NCI-H345 treated with DMSO at 0.1 percent for 48 hours (cell line): ENCODE data around the gene CDC42EP3.

ENCODE experiments used
- DNase-seq: peaks from one replicate; lab custom pipeline; 2025; ENCODE audit not compliant: unreplicated experiment; lab: John Stamatoyannopoulos, UW

Gene CDC42EP3

GRCh38 chr2:37656512-37657423 lies 14.7 kb downstream of the CDC42EP3 start:
- peak; percentile 55 for DNase-seq

DNA sequence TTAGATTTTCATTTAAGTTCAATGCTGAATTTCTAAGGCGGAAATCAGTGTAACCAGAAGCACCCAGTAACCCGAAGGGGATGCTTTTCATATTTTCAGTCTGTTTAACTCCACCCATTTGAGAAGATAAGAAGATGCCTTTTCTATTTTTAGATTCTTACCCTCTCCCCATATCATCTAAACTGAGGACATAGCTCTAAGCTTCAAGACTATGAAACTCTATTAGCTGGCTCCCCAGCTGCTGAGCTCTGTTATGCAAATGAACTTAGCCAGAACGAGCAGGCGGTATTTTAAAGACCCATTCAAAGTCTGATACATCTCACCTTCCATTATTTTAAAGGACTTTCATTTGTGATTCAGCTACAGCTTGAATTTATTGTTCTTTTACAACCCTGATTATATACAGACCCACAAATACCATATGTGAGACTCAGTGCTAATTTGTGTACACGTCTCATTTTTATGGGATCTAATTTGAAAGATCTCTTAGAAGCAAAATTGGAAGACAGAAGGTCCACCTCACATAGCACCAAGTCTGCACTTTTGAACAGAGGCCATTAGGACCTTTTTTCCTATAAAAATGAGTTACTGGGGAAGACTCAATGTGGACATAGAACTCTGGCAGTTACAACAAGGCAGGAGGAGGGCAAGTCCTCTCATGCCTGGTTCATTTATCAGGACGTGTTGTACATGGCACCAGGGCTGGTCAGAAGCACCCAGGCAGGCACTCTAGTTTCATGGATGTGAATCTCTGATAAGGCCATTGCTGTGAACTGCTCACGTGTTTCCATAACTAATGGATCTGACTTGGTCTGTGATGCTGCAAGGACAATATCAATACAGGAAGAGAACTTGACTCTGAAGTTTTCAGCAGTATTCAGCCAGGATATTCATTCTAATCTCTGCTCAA lies 16.3 kb downstream of the CDC42EP3 start:
- no peak for DNase-seq

GRCh38 chr2:37654419-37654818 lies 17.0 kb downstream of the CDC42EP3 start:
- no peak for DNase-seq

GRCh38 chr2:37653805-37654378 lies 17.6 kb downstream of the CDC42EP3 start:
- no peak for DNase-seq

- DNase-seq, result no peak
Observed at GRCh38 chr2:37653093-37653492, 18.3 kb downstream of the CDC42EP3 start.

GRCh38 chr2:37652199-37652640 lies 19.2 kb downstream of the CDC42EP3 start:
- no peak for DNase-seq

GRCh38 chr2:37650548-37651093 lies 20.8 kb downstream of the CDC42EP3 start:
- no peak for DNase-seq

- DNase-seq, result no peak
Observed at GRCh38 chr2:37649518-37649917, 21.9 kb downstream of the CDC42EP3 start.

DNA sequence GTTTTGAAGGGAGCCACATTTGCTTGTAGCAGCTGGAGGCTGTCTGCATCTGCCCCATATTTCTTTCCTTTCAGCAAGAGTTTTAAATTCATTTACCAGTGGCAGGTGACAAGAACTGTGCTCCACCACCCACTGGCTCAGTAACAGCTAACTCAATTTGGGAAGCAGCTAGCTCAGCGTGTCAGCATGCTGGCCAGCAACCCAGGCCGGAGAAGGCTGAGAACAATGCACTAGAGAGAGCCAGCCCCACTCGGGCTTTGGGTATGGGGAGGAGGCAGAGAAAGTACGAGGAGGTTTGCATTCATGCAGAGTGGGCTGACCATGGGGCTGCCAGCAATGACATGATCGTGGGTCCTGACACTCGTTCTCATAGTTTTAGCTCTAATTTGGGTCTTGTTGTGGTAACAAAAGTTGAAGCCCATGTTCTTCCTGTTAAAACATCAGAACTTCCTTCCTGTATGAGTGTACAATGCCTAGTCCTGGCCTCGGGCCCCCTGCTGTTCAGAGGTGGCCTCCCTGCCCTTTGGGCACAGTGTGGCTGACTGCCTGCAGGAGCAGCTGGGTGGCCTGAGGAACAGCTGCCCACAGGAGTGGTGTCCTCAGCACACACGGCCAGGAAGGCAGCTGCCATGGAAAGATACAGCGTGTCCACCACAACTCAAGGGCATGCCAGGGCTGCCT lies 23.0 kb downstream of the CDC42EP3 start:
- no peak for DNase-seq

DNA sequence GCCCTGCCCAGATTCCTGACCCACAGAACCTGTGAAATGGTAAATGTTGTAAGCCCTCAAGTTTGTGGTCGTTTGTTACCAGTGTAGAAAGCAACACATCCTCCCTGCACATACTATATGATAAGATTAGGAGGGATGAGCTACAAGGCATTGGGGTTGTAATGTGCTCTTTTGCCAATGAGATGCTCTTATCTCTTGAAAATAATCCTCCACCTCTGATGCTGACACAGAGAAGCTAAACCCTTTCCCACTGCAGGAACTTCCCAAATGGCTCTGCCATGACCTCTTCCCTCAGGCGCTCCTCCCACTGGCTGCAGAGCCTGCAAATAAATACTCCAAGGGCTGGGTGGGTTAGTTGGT lies 23.5 kb downstream of the CDC42EP3 start:
- no peak for DNase-seq

- no peak for DNase-seq
Observed at GRCh38 chr2:37645836-37646235, 25.6 kb downstream of the CDC42EP3 start.

GRCh38 chr2:37645362-37645761 lies 26.1 kb downstream of the CDC42EP3 start:
- no peak for DNase-seq

DNA sequence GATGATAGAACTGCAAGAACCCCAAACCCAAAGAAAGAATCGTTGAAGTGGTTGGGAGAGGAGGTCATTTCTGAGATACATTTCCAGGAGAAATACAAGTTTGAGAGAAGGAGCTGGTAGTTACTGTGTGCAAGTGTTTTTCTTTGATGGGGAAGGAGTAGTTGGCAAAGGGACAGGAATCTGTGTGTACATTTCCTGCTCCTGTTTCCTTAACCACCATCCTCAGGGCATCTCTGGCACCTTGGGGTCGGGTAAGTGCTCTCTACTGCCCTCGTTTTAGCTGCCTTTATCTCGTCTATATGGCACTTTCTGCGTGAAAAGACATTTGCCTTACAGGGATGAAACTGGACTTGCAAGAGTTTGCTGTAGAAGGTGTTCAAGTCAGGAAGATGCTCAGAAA lies 27.3 kb downstream of the CDC42EP3 start:
- DNase-seq, result no peak

GRCh38 chr2:37643730-37644078 lies 27.7 kb downstream of the CDC42EP3 start:
- DNase-seq, result peak; percentile 49

DNA sequence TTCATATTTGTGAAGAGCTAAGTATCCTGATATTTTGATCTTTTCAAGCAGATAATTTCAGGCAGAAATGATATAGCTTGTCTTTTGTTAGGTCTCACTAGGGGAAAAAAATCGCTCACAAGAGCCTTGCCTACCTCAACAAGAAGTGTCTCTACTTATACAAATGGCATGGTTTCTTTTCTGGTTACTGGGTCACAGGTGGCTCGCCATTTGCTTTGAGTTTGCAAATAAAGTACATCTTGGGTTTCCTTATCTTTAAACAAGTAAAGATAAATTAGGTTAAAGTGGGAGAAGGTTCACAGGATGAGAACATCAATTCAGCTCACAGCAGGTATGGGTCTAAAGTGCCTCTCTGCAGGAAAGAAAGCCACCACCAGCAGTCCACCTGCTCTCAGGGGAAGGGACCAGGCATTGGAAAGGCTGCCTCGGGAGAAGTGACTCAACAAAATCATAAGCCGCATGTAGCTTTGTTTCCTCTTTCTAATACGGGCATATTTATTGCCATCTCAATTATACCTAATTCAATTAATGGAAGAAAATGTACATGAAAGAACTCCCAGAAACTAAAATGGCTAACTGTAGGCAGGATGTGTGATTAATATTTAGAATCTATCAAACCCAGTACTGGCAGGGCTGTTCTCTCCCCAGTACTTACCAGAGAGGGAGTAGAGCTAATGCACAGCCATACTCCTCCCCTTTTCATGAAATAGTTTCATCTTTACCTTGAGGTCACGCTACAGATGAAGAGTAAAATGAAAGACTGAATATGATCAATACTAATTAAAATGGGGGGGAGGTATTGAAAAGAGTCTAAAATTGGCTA lies 28.3 kb downstream of the CDC42EP3 start:
- peak; percentile 94 for DNase-seq

GRCh38 chr2:37641582-37642171 lies 29.8 kb downstream of the CDC42EP3 start:
- no peak for DNase-seq

DNA sequence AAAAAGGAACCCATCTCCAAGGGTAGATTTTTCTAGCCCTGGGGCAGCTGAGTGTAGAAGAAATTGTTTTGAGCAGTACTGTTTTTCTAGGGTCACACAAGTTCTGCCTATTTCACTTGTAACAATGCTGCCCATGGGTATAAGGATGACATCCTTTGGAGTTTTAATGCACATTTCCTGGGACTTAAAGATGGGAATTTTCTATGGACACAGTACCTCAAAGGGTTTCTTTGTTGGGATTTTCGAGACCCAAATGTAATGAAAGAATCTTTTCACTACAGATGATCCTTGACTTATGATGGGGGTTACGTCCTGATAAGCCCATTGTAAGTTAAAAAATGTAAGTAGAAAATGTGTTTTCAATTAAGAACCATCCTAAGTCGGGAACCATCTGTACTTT lies 31.8 kb downstream of the CDC42EP3 start:
- DNase-seq, result no peak

GRCh38 chr2:37638973-37639372 lies 32.5 kb downstream of the CDC42EP3 start:
- no peak for DNase-seq

DNA sequence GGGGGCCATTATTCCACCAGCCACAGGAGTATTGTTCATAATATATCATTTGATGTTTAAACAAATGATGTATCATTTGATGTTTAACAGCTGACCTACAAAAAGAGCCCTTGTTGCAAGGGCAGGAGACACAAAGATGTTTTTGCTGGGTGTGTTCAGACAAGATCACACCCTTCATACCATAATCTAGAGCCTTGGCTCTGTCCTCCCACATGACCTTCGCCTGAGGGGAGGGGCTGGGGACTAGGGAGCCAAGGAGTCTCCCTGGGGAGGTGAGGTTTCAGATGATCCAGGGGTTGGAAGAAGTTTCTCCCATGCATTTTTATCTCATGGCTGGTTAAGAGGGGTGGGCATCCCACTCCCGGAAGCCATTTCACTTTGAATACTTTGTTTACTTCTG lies 33.5 kb downstream of the CDC42EP3 start:
- no peak for DNase-seq
